NCI-H2196 treated with DMSO at 0.1 percent for 48 hours (cell line): ENCODE measurements around the gene TAS2R43.
"Not testable (repeated sequence)": the region's sequence is repeated elsewhere in the genome, so short reads cannot be mapped to it uniquely, and the experiment has no call there.

Experiments
- DNase-seq: peaks from one replicate; lab custom pipeline; 2025; ENCODE audit not compliant: unreplicated experiment; lab: John Stamatoyannopoulos, UW

TAS2R43 gene

GRCh38 chr12:11059784-11060183 is 32.3 kb downstream of the TAS2R43 start:
- no peak for DNase-seq

DNA sequence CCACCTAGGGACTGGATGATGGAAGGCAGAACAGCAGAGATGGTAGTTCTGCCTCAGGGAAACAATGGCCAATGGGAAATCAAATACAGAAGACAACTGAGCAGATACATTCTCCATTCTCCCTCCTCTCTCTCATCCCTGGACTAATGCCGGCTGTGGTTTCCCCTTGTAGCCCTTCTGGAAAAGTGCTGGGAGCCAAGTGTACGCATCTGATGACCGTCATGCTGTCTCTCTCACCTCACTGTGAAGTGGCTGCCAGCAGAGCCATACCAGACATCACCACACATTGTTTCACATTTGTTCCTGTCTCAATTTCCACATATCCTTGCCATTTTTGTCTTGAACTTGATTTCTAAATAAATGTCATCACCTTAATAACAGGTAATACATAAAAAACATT is 33.1 kb downstream of the TAS2R43 start:
- DNase-seq = no peak

DNA sequence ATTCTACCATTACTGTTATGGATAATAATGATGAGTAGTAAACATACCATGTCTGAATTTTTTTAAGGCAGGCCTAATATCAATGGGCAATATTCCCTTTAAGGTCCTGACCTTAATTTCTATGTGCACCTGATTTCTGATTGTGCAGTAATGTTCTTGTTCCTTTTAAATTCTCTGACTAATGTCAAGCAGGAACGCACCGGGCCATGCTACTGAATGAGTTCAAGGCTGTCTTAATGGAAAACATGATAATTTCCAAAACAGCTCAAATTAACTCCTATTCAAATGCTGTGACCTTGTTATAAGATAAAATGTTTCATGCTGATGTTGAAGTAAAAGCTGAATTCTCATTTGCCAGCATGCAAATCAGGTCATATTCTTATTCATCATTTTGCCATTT is 36.8 kb downstream of the TAS2R43 start:
- no peak for DNase-seq

- DNase-seq = not testable (repeated sequence)
These were observed 42.1 kb downstream of the TAS2R43 start for GRCh38 chr12:11049806-11050531.

DNA sequence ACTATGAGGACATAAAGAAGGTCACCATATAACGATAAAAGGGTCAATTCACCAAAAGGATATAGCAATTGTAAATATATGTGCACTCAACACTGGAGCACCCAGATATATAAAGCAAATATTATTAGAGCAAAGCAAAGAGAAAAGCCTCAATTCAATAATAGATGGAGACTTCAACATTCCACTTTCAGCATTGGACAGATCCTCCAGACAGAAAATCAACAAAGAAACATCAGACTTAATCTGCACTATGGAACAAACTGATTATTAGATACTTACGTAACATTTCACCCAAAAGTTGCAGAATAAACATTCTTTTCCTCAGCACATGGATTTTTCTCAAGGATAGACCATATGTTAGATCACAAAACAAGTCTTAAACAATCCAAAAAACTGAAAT is 50.7 kb downstream of the TAS2R43 start:
- DNase-seq = not testable (repeated sequence)
